Measurements from ENCODE around the gene GRM4.

Gene GRM4

GRCh38 chr6:33971580-33971979 lies 174.3 kb downstream of the GRM4 start:
- no peak for TF ChIP-seq CTCF (conservative IDR thresholded peaks at IDR 0.05)
- H3K27ac ChIP-seq = no peak overlapping the region
